ENCODE measurements around the gene AOAH. TPM values are rescaled to one million over a fixed set of nuclear protein-coding genes. Genes with fewer than 3 reads are reported as not detected.

AOAH gene
- total RNA-seq, 4 donors from 2014 or later: 0.93 to 20.5 (median 9.9) TPM

DNA sequence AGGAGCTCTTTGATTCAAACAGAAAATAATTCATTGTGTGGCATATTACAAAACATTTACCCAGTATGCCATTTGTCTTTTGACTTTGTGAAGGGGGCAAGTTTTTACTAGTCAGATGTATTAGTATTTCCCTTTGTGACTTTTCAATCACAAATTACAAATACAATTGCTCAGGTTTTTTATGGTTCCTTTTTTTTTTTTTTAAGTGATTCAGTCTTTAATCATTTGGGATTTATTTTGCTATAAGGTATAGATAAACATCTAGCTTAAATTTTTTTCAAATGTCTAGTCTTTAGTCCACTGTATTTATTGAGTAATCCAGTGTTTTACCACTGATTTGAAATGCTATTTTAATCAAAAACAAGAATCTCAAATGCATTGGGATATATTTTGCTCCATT is 75.9 kb downstream of the AOAH start:
- H3K36me3 ChIP-seq: no peaks in the 10 kb centered on the region
- no peaks in the 10 kb centered on the region for H3K9me3 ChIP-seq
- no peaks in the 10 kb centered on the region for H3K27me3 ChIP-seq
- TF ChIP-seq POLR2AphosphoS5 (IDR thresholded peaks at IDR 0.05): no peak
- no peak for TF ChIP-seq POLR2A (IDR thresholded peaks at IDR 0.05)
- TF ChIP-seq, protein P1, sequence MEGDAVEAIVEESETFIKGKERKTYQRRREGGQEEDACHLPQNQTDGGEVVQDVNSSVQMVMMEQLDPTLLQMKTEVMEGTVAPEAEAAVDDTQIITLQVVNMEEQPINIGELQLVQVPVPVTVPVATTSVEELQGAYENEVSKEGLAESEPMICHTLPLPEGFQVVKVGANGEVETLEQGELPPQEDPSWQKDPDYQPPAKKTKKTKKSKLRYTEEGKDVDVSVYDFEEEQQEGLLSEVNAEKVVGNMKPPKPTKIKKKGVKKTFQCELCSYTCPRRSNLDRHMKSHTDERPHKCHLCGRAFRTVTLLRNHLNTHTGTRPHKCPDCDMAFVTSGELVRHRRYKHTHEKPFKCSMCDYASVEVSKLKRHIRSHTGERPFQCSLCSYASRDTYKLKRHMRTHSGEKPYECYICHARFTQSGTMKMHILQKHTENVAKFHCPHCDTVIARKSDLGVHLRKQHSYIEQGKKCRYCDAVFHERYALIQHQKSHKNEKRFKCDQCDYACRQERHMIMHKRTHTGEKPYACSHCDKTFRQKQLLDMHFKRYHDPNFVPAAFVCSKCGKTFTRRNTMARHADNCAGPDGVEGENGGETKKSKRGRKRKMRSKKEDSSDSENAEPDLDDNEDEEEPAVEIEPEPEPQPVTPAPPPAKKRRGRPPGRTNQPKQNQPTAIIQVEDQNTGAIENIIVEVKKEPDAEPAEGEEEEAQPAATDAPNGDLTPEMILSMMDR (IDR thresholded peaks at IDR 0.05): no peak
- TF ChIP-seq EP300 (IDR thresholded peaks at IDR 0.05): no peak
- ATAC-seq: no peak
- no peak overlapping the region for H3K4me3 ChIP-seq
- H3K27ac ChIP-seq: no peak overlapping the region
- peaks cover 0 to 2% (median 1%) of the 10 kb centered on the region in 3 donors for H3K4me1 ChIP-seq

DNA sequence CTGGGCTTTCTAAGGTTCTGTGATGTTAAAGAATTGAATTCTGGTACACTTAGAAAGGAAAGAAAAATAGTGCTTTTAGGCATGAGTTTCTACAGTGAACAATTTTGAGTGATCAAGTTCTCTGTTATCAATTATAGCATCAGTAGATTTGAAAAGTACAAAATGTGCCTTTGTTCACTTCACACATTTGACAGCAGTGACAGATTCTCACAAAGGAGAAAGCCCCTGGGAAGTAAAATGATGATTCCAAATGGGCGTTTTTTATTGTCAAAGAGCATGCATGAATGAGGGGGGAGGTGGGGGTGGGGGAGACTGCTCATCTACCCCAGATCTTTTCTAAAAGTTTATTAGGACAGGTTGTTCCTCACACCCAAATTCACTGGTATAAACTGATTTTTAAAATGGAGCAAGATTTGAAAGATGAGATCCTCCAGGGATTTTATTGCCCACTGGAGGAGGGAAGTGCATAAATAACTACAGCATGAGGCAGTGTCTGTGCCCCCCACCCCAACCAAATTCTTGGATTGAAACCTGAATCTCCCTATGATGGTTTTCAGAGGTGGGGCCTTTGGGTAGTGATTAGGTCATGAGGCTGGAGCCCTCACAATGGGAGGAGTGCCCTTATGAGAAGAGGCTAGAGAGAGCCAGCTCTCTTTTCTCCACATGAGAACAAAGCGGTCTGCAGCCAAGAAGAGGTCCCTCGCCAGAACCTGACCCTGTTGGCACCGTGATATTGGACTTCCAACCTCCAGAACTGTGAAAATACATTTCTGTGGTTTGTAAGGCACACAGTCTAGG is 79.5 kb downstream of the AOAH start:
- Histone ChIP-seq H3K4me1 (no peaks in the 10 kb centered on the region), H3K27ac (no peak overlapping the region), H3K27me3 (no peaks in the 10 kb centered on the region), H3K9me3 (no peaks in the 10 kb centered on the region), H3K36me3 (no peaks in the 10 kb centered on the region), H3K4me3 (no peak overlapping the region)
- 71 to 81% methylated on average over 1 to 3 of the region's 4 CpGs for WGBS, 2 donors (ENCODE audit: low coverage in 1 of 2)
- ATAC-seq: no peak
- no peak for TF ChIP-seq EP300 (IDR thresholded peaks at IDR 0.05)
- TF ChIP-seq POLR2AphosphoS5 (IDR thresholded peaks at IDR 0.05): no peak
- TF ChIP-seq, protein P1 (IDR thresholded peaks at IDR 0.05): no peak
- no peak for TF ChIP-seq POLR2A (IDR thresholded peaks at IDR 0.05)

DNA sequence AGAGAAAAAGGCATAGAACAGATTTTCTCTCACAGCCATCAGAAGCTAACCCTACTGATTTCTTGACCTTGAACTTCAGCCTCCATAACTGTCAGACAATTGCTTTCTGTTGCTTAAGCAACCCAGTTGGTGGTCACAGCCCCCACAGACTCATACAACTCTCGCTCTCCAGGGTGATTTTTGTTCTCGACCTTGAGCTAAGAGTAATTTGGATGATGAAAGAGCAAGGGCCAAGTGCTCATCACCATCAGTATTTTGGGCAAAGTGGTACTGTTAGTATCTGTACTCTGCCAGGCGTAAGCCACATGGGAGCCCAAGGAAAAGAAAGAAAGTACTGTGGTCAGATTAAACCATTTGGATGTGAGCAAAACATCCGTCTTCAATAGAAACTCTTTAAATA is 81.9 kb downstream of the AOAH start:
- Histone ChIP-seq H3K4me1 (no peaks in the 10 kb centered on the region), H3K27ac (no peak overlapping the region), H3K4me3 (no peak overlapping the region), H3K36me3 (no peaks in the 10 kb centered on the region), H3K27me3 (no peaks in the 10 kb centered on the region), H3K9me3 (no peaks in the 10 kb centered on the region)
- 88 to 91% methylated on average over 4 of the region's 4 CpGs for WGBS, 2 donors (ENCODE audit: low coverage in 1 of 2)
- no peak for TF ChIP-seq POLR2A (IDR thresholded peaks at IDR 0.05)
- TF ChIP-seq, protein P1 (IDR thresholded peaks at IDR 0.05): no peak
- TF ChIP-seq EP300 (IDR thresholded peaks at IDR 0.05): no peak
- no peak for TF ChIP-seq POLR2AphosphoS5 (IDR thresholded peaks at IDR 0.05)
- ATAC-seq: no peak

DNA sequence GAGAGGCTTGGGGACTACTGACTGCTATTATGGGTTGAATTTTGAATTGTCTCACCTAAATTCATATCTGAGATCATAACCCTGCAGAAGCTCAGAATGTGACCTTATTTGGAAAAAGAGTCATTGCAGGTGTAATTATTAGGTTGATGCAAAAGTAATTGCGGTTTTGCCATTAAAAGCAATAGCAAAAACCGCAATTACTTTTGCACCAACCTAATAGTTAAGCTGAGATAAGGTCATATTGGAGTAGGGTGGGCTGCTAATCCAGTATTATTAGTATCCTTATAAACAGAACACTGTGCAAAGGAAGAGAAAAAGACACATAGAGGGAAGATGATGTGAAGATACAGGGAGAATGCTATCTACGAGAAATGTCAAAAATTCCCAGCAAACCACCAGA is 82.3 kb downstream of the AOAH start:
- Histone ChIP-seq H3K27me3 (no peaks in the 10 kb centered on the region), H3K4me3 (no peak overlapping the region), H3K9me3 (no peaks in the 10 kb centered on the region), H3K4me1 (no peaks in the 10 kb centered on the region), H3K27ac (no peak overlapping the region), H3K36me3 (no peaks in the 10 kb centered on the region)
- TF ChIP-seq POLR2AphosphoS5 (IDR thresholded peaks at IDR 0.05) (no peak), POLR2A (IDR thresholded peaks at IDR 0.05) (no peak), EP300 (IDR thresholded peaks at IDR 0.05) (no peak)
- TF ChIP-seq, protein P1 (IDR thresholded peaks at IDR 0.05): no peak
- WGBS, 2 donors (ENCODE audit: low coverage in 1 of 2): 93 to 95% methylated on average over 3 of the region's 3 CpGs
- ATAC-seq: no peak

GRCh38 chr7:36640682-36641081 is 83.6 kb downstream of the AOAH start:
- no peak for ATAC-seq
- TF ChIP-seq EP300 (IDR thresholded peaks at IDR 0.05) (no peak), POLR2A (IDR thresholded peaks at IDR 0.05) (no peak), POLR2AphosphoS5 (IDR thresholded peaks at IDR 0.05) (no peak)
- TF ChIP-seq, protein P1 (IDR thresholded peaks at IDR 0.05): no peak
- WGBS, 2 donors (ENCODE audit: low coverage in 1 of 2): 100% methylated on average over 2 of the region's 4 CpGs

More at GRCh38 chr7:36640682-36641081, 83.6 kb downstream of the AOAH start:
- H3K36me3 ChIP-seq: no peaks in the 10 kb centered on the region
- H3K4me3 ChIP-seq: no peak overlapping the region
- H3K9me3 ChIP-seq: no peaks in the 10 kb centered on the region
- H3K4me1 ChIP-seq: no peaks in the 10 kb centered on the region
- H3K27me3 ChIP-seq: no peaks in the 10 kb centered on the region
- H3K27ac ChIP-seq: no peak overlapping the region
